ENCODE measurements around the gene DNM3. TPM values are rescaled to one million over a fixed set of nuclear protein-coding genes. Genes with fewer than 3 reads are reported as not detected.

DNM3 gene
- total and polyA plus RNA-seq, 2 of the 8 experiments (the other 6 are each of a cell fraction or from before 2014, with no cell fraction given), result 2.0 to 8.5 TPM

DNA sequence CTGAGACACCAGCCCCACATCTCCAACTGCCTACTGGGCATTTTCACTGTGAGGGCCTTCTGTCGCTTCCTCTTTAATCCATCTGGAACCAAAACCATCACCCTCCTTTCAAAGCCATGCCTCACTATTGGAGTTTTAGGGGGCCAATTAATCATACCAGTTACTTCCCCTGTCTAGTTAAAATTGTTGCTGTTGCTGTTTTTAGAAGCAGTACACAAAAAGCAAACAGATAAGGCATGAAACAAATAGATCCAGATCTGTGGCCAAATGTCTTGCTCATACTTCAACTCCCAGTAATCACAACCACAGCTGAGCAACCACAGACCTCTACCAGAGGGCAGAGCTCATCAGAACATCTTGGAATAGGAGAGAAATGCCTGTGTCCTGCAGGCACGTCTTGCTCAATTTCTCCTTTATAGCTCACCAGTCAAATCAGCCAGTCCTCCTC, 445.4 kb downstream of the DNM3 start:
- Histone ChIP-seq H2AFZ (ENCODE audit: low read length) (no peak overlapping the region), H3K27ac (ENCODE audit: low read depth, low read length) (no peak overlapping the region), H3K4me1 (replicated peaks in 1 of 4; ENCODE audit: control insufficient read depth in 3 of 4, insufficient read depth in 4 of 4, low read length in 3 of 4) (no peaks in the 10 kb centered on the region), H3K9ac (replicated peaks in 1 of 4; ENCODE audit: extremely low read depth in 1 of 4, low read depth in 3 of 4, low read length in 3 of 4) (no peak overlapping the region), H3K14ac (ENCODE audit: insufficient read length) (no peak overlapping the region), H3K36me3 (ENCODE audit: control insufficient read depth in 2 of 4, insufficient read depth in 4 of 4, low read length in 3 of 4) (no peaks in the 10 kb centered on the region), H4K91ac (replicated peaks; ENCODE audit: insufficient read length, low read length) (no peak overlapping the region), H4K20me1 (replicated peaks in 1 of 2; ENCODE audit: control insufficient read depth in 1 of 2, insufficient read depth in 2 of 2, low read length in 2 of 2) (no peaks in the 10 kb centered on the region), H3K4me3 (ENCODE audit: extremely low read depth in 1 of 4, insufficient read depth in 2 of 4, low read depth in 3 of 4, low read length in 4 of 4) (no peak overlapping the region), H3K9me3 (ENCODE audit: insufficient read depth in 2 of 2, low read depth in 1 of 2, low read length in 1 of 2) (no peaks in the 10 kb centered on the region), H2BK12ac (ENCODE audit: low read depth, low read length) (no peak overlapping the region), H3K18ac (ENCODE audit: extremely low read depth, low read length) (no peak overlapping the region), H3K27me3 (replicated peaks in 1 of 4; ENCODE audit: control insufficient read depth in 3 of 4, extremely low read depth in 1 of 4, insufficient read depth in 3 of 4, low read length in 3 of 4) (peaks cover 0 to 1% (median 0%) of the 10 kb centered on the region in 4 experiments; a peak in 1 of 7 replicates), H2BK15ac (ENCODE audit: low read length) (no peak overlapping the region), H4K5ac (ENCODE audit: insufficient read length, low read depth, low read length) (no peak overlapping the region), H2BK120ac (replicated peaks; ENCODE audit: low read depth, low read length) (no peak overlapping the region), H3K79me1 (ENCODE audit: low read depth, low read length) (no peaks in the 10 kb centered on the region), H3K23ac (ENCODE audit: insufficient read length) (no peak overlapping the region), H3K4ac (replicated peaks; ENCODE audit: insufficient read length, low read depth, low read length) (no peak overlapping the region), H2BK20ac (ENCODE audit: low read length) (no peak overlapping the region), H2AK5ac (ENCODE audit: low read depth, low read length) (no peak overlapping the region), H3K4me2 (ENCODE audit: insufficient read depth in 1 of 2, low read depth in 2 of 2, low read length in 2 of 2) (no peak overlapping the region), H2BK5ac (ENCODE audit: low read depth, low read length) (no peak overlapping the region), H3K79me2 (ENCODE audit: control insufficient read depth in 1 of 2, insufficient read depth in 2 of 2, low read length in 2 of 2) (no peaks in the 10 kb centered on the region), H4K8ac (ENCODE audit: extremely low read depth, insufficient read depth, low read length) (no peak overlapping the region), H3K56ac (replicated peaks; ENCODE audit: insufficient read length, low read depth, low read length) (no peak overlapping the region), H3K23me2 (ENCODE audit: low read depth, low read length) (no peaks in the 10 kb centered on the region)
- TF ChIP-seq CREB1 (IDR thresholded peaks at IDR 0.05), result no peak
- no peak for TF ChIP-seq BCL11A (IDR thresholded peaks at IDR 0.05; ENCODE audit: low read depth in 2 of 2, low read length in 2 of 2)
- TF ChIP-seq, protein P1, sequence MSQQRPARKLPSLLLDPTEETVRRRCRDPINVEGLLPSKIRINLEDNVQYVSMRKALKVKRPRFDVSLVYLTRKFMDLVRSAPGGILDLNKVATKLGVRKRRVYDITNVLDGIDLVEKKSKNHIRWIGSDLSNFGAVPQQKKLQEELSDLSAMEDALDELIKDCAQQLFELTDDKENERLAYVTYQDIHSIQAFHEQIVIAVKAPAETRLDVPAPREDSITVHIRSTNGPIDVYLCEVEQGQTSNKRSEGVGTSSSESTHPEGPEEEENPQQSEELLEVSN (IDR thresholded peaks at IDR 0.05), result no peak
- no peak for TF ChIP-seq KDM4A (IDR thresholded peaks at IDR 0.05; ENCODE audit: low read depth, low read length, severe bottlenecking)
- TF ChIP-seq KDM5A (IDR thresholded peaks at IDR 0.05; ENCODE audit: low read length), result no peak
- no peak for TF ChIP-seq HDAC6 (IDR thresholded peaks at IDR 0.05; ENCODE audit: low read depth, low read length)
- no peak for TF ChIP-seq SP4 (IDR thresholded peaks at IDR 0.05; ENCODE audit: low read length)
- TF ChIP-seq ATF2 (IDR thresholded peaks at IDR 0.05; ENCODE audit: low read length), result no peak
- no peak for TF ChIP-seq SIRT6 (IDR thresholded peaks at IDR 0.05; ENCODE audit: low read length)
- no peak for TF ChIP-seq RBBP5 (IDR thresholded peaks at IDR 0.05; ENCODE audit: borderline replicate concordance, low read depth, low read length)
- POLR2A ChIA-PET (ENCODE audit: partially characterized antibody), result no interaction called here
- FAIRE-seq (no peak), DNase-seq (ENCODE audit: low read depth in 1 of 2, low spot score in 2 of 2) (no peak)
- CTCF ChIA-PET (ENCODE audit: partially characterized antibody), result interaction anchor here (0.9 kb wide), 1 partner anchor 486 kb away, joined by 3 read pairs; no protein-coding TSS in a partner anchor
- WGBS, 2 experiments (ENCODE audit: extremely low coverage in 1 of 2, insufficient coverage in 1 of 2, insufficient read length in 1 of 2, insufficient replicate concordance in 2 of 2, low coverage in 1 of 2, low lambda C conversion rate in 2 of 2, missing lambda C conversion rate in 1 of 2), result 83% methylated on average over 2 of the region's 2 CpGs; no CpG with 5 or more reads in 1 of the 2 experiments

Data from H1 (cell line).